ENCODE measurements around the gene LGI4.

GRCh38 chr19:35119091-35119490, 15.8 kb downstream of the LGI4 start:
- TF ChIP-seq POLR2AphosphoS5 (IDR thresholded peaks at IDR 0.05), result no peak
- TF ChIP-seq, protein P1, sequence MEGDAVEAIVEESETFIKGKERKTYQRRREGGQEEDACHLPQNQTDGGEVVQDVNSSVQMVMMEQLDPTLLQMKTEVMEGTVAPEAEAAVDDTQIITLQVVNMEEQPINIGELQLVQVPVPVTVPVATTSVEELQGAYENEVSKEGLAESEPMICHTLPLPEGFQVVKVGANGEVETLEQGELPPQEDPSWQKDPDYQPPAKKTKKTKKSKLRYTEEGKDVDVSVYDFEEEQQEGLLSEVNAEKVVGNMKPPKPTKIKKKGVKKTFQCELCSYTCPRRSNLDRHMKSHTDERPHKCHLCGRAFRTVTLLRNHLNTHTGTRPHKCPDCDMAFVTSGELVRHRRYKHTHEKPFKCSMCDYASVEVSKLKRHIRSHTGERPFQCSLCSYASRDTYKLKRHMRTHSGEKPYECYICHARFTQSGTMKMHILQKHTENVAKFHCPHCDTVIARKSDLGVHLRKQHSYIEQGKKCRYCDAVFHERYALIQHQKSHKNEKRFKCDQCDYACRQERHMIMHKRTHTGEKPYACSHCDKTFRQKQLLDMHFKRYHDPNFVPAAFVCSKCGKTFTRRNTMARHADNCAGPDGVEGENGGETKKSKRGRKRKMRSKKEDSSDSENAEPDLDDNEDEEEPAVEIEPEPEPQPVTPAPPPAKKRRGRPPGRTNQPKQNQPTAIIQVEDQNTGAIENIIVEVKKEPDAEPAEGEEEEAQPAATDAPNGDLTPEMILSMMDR (IDR thresholded peaks at IDR 0.05), result no peak
- TF ChIP-seq POLR2A (IDR thresholded peaks at IDR 0.05), result no peak
- TF ChIP-seq EP300 (IDR thresholded peaks at IDR 0.05), result no peak

Measured in sigmoid colon (tissue), 4 donors.